Pericardium fibroblast (primary cell): Measurements from ENCODE around the gene CORT. TPM values are rescaled to one million over a fixed set of nuclear protein-coding genes. Genes with fewer than 3 reads are reported as not detected.

Experiments
- total RNA-seq: library from RNA; depleted of rRNA; stranded (reverse); fragments of >200 nt; gene quantifications from 2 replicates; pipeline ENCODE4 v1.2.3, GENCODE V29; 2015

The CORT gene, protein sequence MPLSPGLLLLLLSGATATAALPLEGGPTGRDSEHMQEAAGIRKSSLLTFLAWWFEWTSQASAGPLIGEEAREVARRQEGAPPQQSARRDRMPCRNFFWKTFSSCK
- total RNA-seq, result not detected in 2 replicates

DNA sequence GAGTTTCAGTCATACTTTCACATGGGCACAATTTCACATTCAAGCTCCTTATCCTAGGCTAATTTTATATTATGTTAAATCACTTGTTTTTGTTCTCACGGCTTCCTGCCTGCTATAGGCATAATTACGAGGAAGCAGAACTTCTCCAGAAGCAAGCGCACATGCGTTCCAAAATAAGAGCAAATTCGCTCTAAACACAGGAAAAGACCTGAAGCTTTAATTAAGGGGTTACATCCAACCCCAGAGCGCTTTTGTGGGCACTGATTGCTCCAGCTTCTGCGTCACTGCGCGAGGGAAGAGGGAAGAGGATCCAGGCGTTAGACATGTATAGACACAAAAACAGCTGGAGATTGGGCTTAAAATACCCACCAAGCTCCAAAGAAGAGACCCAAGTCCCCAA is at the start of gene CORT:
Gene CORT (plus strand): TSS at position 281 of the 400 bp plus-strand sequence. CDS start 193 bp downstream, outside the sequence.

DNA sequence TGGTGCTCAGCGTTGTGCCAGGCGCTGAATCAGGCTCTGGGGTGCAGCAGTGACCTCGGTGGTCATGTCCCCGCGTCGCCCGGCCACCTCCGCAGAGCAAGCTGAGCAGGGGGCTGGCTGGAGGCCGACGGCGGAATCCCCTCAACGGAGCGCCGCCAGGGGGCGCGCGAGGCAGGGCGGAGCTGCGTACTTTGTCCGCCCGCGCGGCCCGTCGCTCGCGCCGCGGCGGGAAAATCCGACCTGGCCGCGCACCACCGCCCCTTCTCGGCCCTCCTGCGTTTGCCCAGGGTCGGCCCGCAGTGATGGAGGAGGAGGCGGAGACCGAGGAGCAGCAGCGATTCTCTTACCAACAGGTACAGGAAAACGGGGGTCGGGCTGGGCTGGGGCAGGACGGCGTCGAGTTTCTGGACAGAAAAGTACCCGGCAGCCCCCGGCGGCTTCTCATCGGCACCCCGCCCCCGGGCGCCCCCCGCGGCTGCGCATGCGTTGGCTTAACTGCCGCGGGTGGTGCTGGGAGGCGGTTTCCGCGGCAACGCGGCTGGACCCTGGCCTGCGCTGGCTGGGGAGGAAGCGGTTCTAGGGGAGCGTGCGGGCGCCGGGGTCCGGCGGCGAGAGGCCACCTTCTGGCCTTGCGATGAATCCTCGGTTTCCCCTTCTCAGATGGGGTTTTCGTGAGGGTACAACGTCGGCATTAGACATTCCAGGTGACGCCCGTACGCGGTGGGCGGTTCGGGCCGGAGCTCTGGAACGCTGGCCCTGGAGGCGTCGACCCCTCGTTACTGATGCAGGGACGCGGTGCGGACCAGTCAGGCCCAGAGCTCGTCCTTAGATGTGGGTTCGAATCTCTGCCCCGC is 19.4 kb upstream of the CORT start, which contains the start of gene CENPS:
Gene CENPS (plus strand): TSS at position 218 of the 854 bp plus-strand sequence. CDS start 85 bp downstream, at position 303.

DNA sequence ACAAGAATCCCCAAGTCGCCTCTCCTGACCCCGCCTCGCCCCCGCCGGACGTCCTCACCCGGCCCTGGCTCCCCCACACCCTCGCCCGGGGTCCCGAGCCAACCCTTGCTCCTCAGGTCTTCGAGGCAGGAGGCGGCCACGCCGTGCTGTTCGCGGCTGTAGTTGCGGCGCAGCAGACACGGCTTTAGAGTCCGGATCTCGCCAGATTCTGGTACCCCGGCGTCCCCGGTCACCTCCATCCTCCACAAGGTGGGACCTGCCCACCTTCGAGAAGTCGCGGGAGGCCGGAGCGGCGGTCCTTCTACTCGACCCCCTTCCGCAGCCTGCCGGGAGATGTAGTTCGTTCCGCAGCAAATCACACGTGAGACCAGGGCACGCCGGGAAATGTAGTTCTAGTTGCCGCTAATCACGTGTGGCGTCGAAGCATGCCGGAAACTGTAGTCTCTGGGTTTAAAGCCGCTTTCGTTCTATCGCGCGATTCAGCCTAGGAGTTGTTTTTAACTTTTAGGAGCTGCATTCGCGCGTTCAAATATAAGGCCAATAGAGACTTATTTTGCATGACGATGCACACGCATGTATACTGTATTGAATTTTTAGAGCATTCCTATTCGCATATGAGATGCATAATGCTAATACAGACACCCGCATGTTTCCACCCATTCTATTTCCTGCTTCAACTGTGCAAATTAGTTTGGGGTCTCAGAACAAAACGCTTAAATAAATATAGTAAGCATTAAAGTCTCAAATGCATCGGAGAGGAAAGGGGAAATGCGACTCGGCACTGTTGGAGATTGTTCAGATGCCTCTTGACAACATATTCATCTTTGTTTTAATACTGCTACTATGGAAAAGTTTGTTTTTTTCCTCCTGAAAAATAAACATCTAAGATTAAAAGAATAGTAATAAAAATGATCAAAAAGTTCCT is 22.7 kb downstream of the CORT start, which contains the start of gene DFFA:
Gene DFFA (minus strand): TSS at position 310 of the 925 bp plus-strand sequence. CDS start 71 bp downstream, at position 239.

DNA sequence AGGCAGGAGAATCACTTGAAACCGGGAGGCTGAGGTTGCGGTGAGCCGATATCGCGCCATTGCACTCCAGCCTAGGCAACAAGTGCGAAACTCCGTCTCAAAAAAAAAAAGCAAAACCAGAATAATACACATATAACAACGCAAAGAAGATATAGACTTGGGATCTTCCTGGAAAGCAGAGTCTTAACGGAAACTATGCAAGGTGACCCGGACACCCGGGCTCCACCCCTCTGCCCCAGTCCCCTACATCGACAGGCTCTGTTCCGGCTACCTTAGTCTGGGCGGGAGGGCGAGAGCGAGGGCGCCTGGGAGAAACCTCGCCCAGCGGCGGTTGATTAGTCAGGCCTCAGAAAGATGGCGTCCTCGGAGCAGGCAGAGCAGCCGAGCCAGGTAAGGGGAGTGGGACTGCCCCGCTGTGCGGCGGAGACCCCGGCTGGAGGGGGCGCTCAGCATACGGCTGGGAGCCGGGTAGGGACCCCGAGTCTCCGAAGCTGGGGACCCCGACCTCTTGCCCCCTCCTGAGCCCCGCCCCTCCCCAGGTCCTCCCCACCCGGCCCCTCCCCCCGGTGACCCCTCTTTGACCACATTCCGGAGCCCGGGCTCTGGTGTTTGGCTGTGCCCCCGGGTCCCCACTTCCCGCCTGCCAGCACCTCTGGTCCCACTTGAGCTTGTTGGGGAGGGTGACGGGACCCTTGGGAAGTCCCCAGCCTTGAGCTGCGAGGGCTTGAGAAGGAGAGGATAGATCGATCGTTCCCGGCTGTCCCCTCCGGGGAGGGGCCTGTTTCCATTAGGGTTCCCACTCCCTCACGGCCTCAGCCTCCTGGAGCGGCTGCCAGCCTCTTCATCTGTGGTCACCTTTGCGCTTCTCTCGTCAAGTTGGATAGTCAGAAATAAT is 25.0 kb downstream of the CORT start, which contains the start of gene PEX14:
Gene PEX14 (plus strand): TSS at position 338 of the 895 bp plus-strand sequence. CDS start 17 bp downstream, at position 355.

Other genes starting within 250 kb of the CORT start
- 15.1 and 22.8 TPM in 2 replicates for gene KIF1B, start 239.5 kb upstream of the CORT start, total RNA-seq
- 138 and 245 TPM in 2 replicates for gene PGD, start 51.0 kb upstream of the CORT start, total RNA-seq
- 5.4 and 6.5 TPM in 2 replicates for gene CENPS, start 19.6 kb upstream of the CORT start, total RNA-seq
- 21.1 and 23.6 TPM in 2 replicates for gene DFFA, start 22.5 kb downstream of the CORT start, total RNA-seq
- 11.0 and 18.8 TPM in 2 replicates for gene PEX14, start 24.9 kb downstream of the CORT start, total RNA-seq